ENCODE results near the gene BMP10. TPM values are rescaled to one million over a fixed set of nuclear protein-coding genes. Genes with fewer than 3 reads are reported as not detected.
A peak's percentile ranks its signal among the peaks of the same experiment; 100 is the strongest.

The BMP10 gene, protein sequence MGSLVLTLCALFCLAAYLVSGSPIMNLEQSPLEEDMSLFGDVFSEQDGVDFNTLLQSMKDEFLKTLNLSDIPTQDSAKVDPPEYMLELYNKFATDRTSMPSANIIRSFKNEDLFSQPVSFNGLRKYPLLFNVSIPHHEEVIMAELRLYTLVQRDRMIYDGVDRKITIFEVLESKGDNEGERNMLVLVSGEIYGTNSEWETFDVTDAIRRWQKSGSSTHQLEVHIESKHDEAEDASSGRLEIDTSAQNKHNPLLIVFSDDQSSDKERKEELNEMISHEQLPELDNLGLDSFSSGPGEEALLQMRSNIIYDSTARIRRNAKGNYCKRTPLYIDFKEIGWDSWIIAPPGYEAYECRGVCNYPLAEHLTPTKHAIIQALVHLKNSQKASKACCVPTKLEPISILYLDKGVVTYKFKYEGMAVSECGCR
- total RNA-seq: not detected

GRCh38 chr2:68871159-68871764, at the start of gene BMP10:
BMP10 (minus strand) TSS chr2:68871397; CDS start chr2:68871358, 39 bp downstream.
- H3K27me3 Mint-ChIP-seq (ENCODE audit: low read depth): no peaks in the 10 kb centered on the region
- no peak for ATAC-seq (replicated peaks in 1 of 2)
- DNase-seq: no peak
- H3K36me3 Mint-ChIP-seq (ENCODE audit: insufficient read depth in 2 of 2): no peaks in the 10 kb centered on the region
- no peak within 1 kb of the TSS for H3K4me3 Mint-ChIP-seq
- no peaks in the 10 kb centered on the region for H3K4me1 Mint-ChIP-seq (ENCODE audit: low read depth)
- no peaks in the 10 kb centered on the region for H3K9me3 Mint-ChIP-seq
- no peak within 1 kb of the TSS for H3K27ac Mint-ChIP-seq

DNA sequence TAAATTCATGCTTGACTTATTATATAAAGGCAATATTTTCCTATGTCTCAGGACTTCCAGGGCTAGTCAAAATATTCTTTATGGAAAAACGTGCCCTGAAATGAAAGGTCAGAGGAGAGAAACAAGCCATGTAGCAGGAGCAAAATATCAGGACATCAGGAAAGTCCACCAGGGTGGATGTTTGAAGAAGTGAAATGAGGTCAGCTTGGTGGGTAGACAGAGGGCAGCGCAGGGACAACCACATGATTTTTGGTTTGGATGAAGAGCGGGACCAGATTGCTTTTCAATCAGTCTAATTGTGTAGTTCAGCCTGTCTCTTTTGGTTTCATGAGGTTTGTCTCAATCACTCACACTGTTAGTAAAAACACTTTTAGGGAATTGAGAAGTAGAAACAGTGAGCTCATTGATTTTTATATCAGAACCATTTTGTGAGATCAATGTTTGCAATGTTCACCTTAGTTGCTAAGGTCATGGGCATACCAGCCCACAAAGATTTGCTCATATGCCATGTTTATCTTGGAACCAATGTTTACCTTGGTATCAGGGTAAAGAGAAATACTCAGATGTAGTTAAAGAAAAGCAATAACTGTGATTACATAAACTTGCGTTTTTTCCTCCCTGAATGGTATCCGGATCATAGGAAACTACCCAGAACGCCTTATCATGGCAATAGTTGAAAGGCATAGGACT, 49.4 kb upstream of the BMP10 start:
- Mint-ChIP-seq H3K4me1 (ENCODE audit: low read depth) (peaks cover 6% of the 10 kb centered on the region), H3K27me3 (ENCODE audit: low read depth) (no peaks in the 10 kb centered on the region), H3K27ac (no peak overlapping the region), H3K4me3 (no peak overlapping the region), H3K9me3 (no peaks in the 10 kb centered on the region), H3K36me3 (ENCODE audit: insufficient read depth in 2 of 2) (no peaks in the 10 kb centered on the region)
- DNase-seq (no peak), ATAC-seq (replicated peaks in 1 of 2) (no peak)

- no peaks in the 10 kb centered on the region for H3K9me3 Mint-ChIP-seq
- no peak overlapping the region for H3K4me3 Mint-ChIP-seq
- ATAC-seq (replicated peaks in 1 of 2): no peak
- H3K27ac Mint-ChIP-seq: no peak overlapping the region
- H3K27me3 Mint-ChIP-seq (ENCODE audit: low read depth): no peaks in the 10 kb centered on the region
- no peaks in the 10 kb centered on the region for H3K4me1 Mint-ChIP-seq (ENCODE audit: low read depth)
- no peak for DNase-seq
- no peaks in the 10 kb centered on the region for H3K36me3 Mint-ChIP-seq (ENCODE audit: insufficient read depth in 2 of 2)
Measured at GRCh38 chr2:68918497-68918896, 47.3 kb upstream of the BMP10 start.

DNA sequence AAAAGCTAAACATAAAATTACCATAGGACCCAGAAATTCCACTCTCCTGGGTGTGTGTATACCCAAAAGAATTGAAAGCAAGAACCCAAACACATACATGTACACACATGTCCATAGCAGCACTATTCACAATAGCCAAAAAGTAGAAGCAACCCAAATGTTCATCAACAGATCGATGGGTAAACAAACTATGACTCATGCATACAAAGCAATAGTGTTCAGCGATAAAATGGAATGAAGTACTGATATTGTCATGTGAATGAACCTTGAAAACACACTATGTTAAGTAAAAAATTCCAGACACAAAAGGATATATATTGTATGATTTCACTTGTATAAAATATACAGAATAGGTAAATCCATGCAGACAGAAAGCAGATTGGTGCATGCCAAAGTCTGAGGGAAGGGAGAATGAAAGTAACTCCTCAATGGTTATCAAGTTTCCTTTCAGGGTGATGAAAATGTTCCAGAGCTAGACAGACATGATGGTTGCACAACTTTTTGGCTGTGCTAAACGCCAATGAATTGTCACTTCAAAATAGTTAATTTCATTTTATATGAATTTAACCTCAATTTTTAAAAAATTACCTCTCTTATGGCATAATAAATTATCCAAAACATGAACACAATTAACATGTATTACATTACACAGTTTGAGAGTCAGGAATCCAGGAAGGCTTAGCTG, 46.0 kb upstream of the BMP10 start:
- Mint-ChIP-seq H3K36me3 (ENCODE audit: insufficient read depth in 2 of 2) (no peaks in the 10 kb centered on the region), H3K9me3 (no peaks in the 10 kb centered on the region), H3K4me1 (ENCODE audit: low read depth) (no peaks in the 10 kb centered on the region), H3K27ac (no peak overlapping the region), H3K27me3 (ENCODE audit: low read depth) (no peaks in the 10 kb centered on the region), H3K4me3 (no peak overlapping the region)
- no peak for ATAC-seq (replicated peaks in 1 of 2)
- no peak for DNase-seq

GRCh38 chr2:68916226-68916625, 45.0 kb upstream of the BMP10 start:
- no peaks in the 10 kb centered on the region for H3K36me3 Mint-ChIP-seq (ENCODE audit: insufficient read depth in 2 of 2)
- no peak overlapping the region for H3K4me3 Mint-ChIP-seq
- no peaks in the 10 kb centered on the region for H3K27me3 Mint-ChIP-seq (ENCODE audit: low read depth)
- no peak overlapping the region for H3K27ac Mint-ChIP-seq
- ATAC-seq (replicated peaks in 1 of 2) (no peak), DNase-seq (no peak)
- no peaks in the 10 kb centered on the region for H3K4me1 Mint-ChIP-seq (ENCODE audit: low read depth)
- H3K9me3 Mint-ChIP-seq: no peaks in the 10 kb centered on the region

GRCh38 chr2:68915393-68915792, 44.2 kb upstream of the BMP10 start:
- Mint-ChIP-seq H3K4me3 (no peak overlapping the region), H3K36me3 (ENCODE audit: insufficient read depth in 2 of 2) (no peaks in the 10 kb centered on the region), H3K27ac (no peak overlapping the region), H3K9me3 (no peaks in the 10 kb centered on the region), H3K4me1 (ENCODE audit: low read depth) (peaks cover 3% of the 10 kb centered on the region), H3K27me3 (ENCODE audit: low read depth) (no peaks in the 10 kb centered on the region)
- no peak for DNase-seq
- no peak for ATAC-seq (replicated peaks in 1 of 2)

DNA sequence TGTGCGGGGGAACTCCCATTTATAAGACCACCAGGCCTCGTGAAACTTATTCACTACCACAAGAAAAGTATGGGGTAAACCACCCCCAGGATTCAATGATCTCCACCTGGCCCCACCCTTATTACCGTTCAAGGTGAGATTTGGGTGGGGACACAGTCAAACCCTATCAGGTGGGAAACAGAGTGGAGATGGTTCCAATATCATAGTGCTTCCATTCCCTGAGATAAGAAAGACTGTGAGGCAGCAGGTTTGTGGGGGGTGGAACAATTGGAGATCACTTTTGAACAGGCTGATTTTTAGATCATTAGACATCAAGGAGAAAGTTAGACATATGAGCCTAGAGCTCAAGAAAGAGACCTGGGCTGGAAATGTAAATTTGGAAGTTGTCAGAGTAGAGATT, 42.2 kb upstream of the BMP10 start:
- no peaks in the 10 kb centered on the region for H3K27me3 Mint-ChIP-seq (ENCODE audit: low read depth)
- no peak overlapping the region for H3K27ac Mint-ChIP-seq
- no peak for ATAC-seq (replicated peaks in 1 of 2)

DNA sequence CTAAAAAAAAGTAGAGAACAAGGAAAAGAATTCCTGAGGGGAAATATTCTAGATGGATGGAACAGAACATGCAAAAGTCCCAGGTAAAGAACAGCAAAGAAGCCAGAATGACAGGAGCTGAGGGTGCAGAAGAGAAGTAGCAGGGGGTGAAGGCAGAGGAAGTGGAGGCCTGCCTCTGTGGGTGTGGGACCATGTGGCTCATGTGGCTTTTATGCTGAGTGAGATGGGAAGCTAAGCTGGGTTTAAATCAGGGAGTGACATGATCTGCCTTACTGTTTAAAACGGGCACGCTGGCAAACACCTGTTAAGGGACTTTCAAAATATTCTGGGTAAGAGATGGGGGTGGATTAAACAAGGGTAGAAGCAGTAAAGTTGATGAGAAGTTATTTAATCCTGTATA, 41.5 kb upstream of the BMP10 start:
- H3K36me3 Mint-ChIP-seq (ENCODE audit: insufficient read depth in 2 of 2): no peaks in the 10 kb centered on the region
- peaks cover 28% of the 10 kb centered on the region for H3K4me1 Mint-ChIP-seq (ENCODE audit: low read depth)
- ATAC-seq (replicated peaks in 1 of 2): peak; percentile 43 to 49
- DNase-seq: peak; percentile 59 to 60
- H3K27ac Mint-ChIP-seq: no peak overlapping the region
- H3K27me3 Mint-ChIP-seq (ENCODE audit: low read depth): no peaks in the 10 kb centered on the region
- no peaks in the 10 kb centered on the region for H3K9me3 Mint-ChIP-seq
- H3K4me3 Mint-ChIP-seq: no peak overlapping the region

More for the DNA sequence above, 42.2 kb upstream of the BMP10 start:
- DNase-seq: no peak
- H3K9me3 Mint-ChIP-seq: no peaks in the 10 kb centered on the region
- H3K4me3 Mint-ChIP-seq: no peak overlapping the region
- no peaks in the 10 kb centered on the region for H3K36me3 Mint-ChIP-seq (ENCODE audit: insufficient read depth in 2 of 2)
- H3K4me1 Mint-ChIP-seq (ENCODE audit: low read depth): peaks cover 22% of the 10 kb centered on the region

GRCh38 chr2:68912111-68912510, 40.9 kb upstream of the BMP10 start:
- Mint-ChIP-seq H3K27ac (no peak overlapping the region), H3K27me3 (ENCODE audit: low read depth) (no peaks in the 10 kb centered on the region), H3K4me1 (ENCODE audit: low read depth) (peaks cover 32% of the 10 kb centered on the region), H3K9me3 (no peaks in the 10 kb centered on the region), H3K4me3 (no peak overlapping the region), H3K36me3 (ENCODE audit: insufficient read depth in 2 of 2) (no peaks in the 10 kb centered on the region)
- no peak for ATAC-seq (replicated peaks in 1 of 2)
- no peak for DNase-seq

GRCh38 chr2:68911709-68912108, 40.5 kb upstream of the BMP10 start:
- ATAC-seq (replicated peaks in 1 of 2) (no peak), DNase-seq (no peak)
- peaks cover 32% of the 10 kb centered on the region for H3K4me1 Mint-ChIP-seq (ENCODE audit: low read depth)
- no peaks in the 10 kb centered on the region for H3K36me3 Mint-ChIP-seq (ENCODE audit: insufficient read depth in 2 of 2)
- H3K27me3 Mint-ChIP-seq (ENCODE audit: low read depth): no peaks in the 10 kb centered on the region
- H3K27ac Mint-ChIP-seq: peak overlapping the region; percentile 72
- H3K9me3 Mint-ChIP-seq: no peaks in the 10 kb centered on the region
- no peak overlapping the region for H3K4me3 Mint-ChIP-seq

- no peak for DNase-seq
- H3K4me3 Mint-ChIP-seq: no peak overlapping the region
- H3K27ac Mint-ChIP-seq: no peak overlapping the region
Measured at GRCh38 chr2:68911246-68911645, 40.0 kb upstream of the BMP10 start.

GRCh38 chr2:68909793-68910674, 38.8 kb upstream of the BMP10 start:
- Mint-ChIP-seq H3K9me3 (no peaks in the 10 kb centered on the region), H3K27ac (peak overlapping the region; percentile 81), H3K4me1 (ENCODE audit: low read depth) (peaks cover 32% of the 10 kb centered on the region), H3K27me3 (ENCODE audit: low read depth) (no peaks in the 10 kb centered on the region), H3K36me3 (ENCODE audit: insufficient read depth in 2 of 2) (no peaks in the 10 kb centered on the region), H3K4me3 (peak overlapping the region in 1 of 2 donors; percentile 71)
- ATAC-seq (replicated peaks in 1 of 2) (no peak), DNase-seq (peak; percentile 74 to 80)

More at GRCh38 chr2:68911246-68911645, 40.0 kb upstream of the BMP10 start:
- Mint-ChIP-seq H3K36me3 (ENCODE audit: insufficient read depth in 2 of 2) (no peaks in the 10 kb centered on the region), H3K27me3 (ENCODE audit: low read depth) (no peaks in the 10 kb centered on the region), H3K9me3 (no peaks in the 10 kb centered on the region), H3K4me1 (ENCODE audit: low read depth) (peaks cover 32% of the 10 kb centered on the region)
- no peak for ATAC-seq (replicated peaks in 1 of 2)

All from activated T-cell treated with anti-CD3 and anti-CD28 coated beads, Interleukin-2, amount 50 U/mL, for 72 hours (primary cell).